Measurements from ENCODE around the gene GATAD2A.
A peak's percentile ranks its signal among the peaks of the same experiment; 100 is the strongest.

GATAD2A gene

DNA sequence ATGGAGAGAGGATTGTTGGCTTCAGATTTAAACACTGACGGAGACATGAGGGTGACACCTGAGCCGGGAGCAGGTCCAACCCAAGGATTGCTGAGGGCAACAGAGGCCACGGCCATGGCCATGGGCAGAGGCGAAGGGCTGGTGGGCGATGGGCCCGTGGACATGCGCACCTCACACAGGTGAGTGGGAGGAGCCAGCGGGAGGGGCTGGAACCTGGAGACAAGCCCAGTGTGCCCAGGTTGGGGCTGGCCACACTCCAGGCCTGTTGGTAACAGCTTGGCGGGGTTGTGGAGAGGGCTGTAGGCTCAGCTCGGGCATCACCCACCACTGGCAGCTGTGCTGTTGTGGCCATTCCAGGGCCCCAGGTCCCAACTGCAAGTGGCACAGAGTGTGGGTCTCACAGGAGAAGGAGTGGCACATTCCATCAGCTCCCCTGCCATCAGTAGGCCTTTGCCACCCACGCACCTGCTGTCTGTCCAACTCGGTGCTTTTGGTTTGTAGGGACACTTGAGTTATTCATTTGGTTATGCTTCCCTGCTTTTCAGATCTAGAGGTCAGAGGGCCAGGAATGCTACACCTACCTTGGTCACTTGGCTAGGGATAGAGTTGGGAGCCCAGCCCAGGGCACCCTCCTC lies 60.1 kb downstream of the GATAD2A start:
- H2BK5ac ChIP-seq (ENCODE audit: low read depth, low read length, poor library complexity) = peak overlapping the region; percentile 92
- H3K4me3 ChIP-seq (ENCODE audit: low read depth, low read length) = no peak overlapping the region
- no peak for DNase-seq
- WGBS (ENCODE audit: extremely low coverage, insufficient coverage, insufficient read length) = no CpG with 5 or more reads among the region's 12 CpGs
- H2AK5ac ChIP-seq (ENCODE audit: low read length) = peak overlapping the region; percentile 8
- H3K14ac ChIP-seq (ENCODE audit: low read length) = peak overlapping the region; percentile 20
- peak overlapping the region; percentile 99 for H3K27ac ChIP-seq (ENCODE audit: low read depth, low read length)
- H3K9me3 ChIP-seq (ENCODE audit: insufficient read depth, low read depth, low read length) = peaks cover 8% of the 10 kb centered on the region
- peaks cover 32% of the 10 kb centered on the region for H3K79me2 ChIP-seq (ENCODE audit: control insufficient read depth, insufficient read depth, low read length, poor library complexity)
- H3K79me1 ChIP-seq (ENCODE audit: low read length) = peaks cover 35% of the 10 kb centered on the region
- H3K18ac ChIP-seq (ENCODE audit: low read length) = peak overlapping the region; percentile 21
- H4K8ac ChIP-seq (ENCODE audit: low read depth, low read length) = peak overlapping the region; percentile 2
- no peak overlapping the region for H3K23ac ChIP-seq (ENCODE audit: low read length)
- H2BK120ac ChIP-seq (ENCODE audit: insufficient read depth, low read length, poor library complexity) = peak overlapping the region; percentile 93
- no peak overlapping the region for H4K12ac ChIP-seq (ENCODE audit: low read depth, low read length)
- H3K4ac ChIP-seq (ENCODE audit: low read depth, low read length) = peak overlapping the region; percentile 9
- peaks cover 49 to 50% of the 10 kb centered on the region in 2 experiments for H3K4me1 ChIP-seq (ENCODE audit: control insufficient read depth in 1 of 2, insufficient read depth in 2 of 2, low read length in 2 of 2)
- H2AFZ ChIP-seq (ENCODE audit: insufficient read depth, low read length, poor library complexity) = no peak overlapping the region
- peaks cover 21 to 22% of the 10 kb centered on the region in 2 experiments for H3K36me3 ChIP-seq (ENCODE audit: control insufficient read depth in 1 of 2, insufficient read depth in 2 of 2, low read length in 2 of 2)
- peak overlapping the region; percentile 97 for H4K91ac ChIP-seq (ENCODE audit: low read depth, low read length)
- H3K4me2 ChIP-seq (ENCODE audit: low read length) = no peak overlapping the region
- H2BK12ac ChIP-seq (ENCODE audit: low read length) = peak overlapping the region; percentile 37
- H3K27me3 ChIP-seq (ENCODE audit: insufficient read depth, low read length) = no peaks in the 10 kb centered on the region
- no peak overlapping the region for H3K9ac ChIP-seq (ENCODE audit: low read length)

DNA sequence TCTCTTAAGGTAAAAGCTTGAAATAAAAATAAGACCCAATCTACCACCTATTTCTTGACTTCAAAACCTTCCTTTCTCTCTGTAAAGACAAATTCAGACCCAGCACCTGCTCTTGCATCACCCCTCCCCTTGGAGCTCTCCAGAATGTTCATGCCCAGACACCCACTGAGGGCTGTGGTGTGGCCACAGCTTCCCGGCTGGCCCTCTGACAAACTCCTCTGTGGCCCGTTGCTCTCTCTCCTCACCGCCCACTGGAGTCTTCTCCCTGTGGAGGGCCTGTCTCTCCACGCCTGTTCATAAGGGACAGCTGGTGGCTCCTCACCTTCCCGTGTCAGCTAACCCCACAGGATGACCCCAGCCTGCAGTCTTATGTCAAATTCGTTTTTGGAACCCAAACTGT lies 60.7 kb downstream of the GATAD2A start:
- WGBS (ENCODE audit: extremely low coverage, insufficient coverage, insufficient read length) = no CpG with 5 or more reads among the region's 6 CpGs
- H3K79me2 ChIP-seq (ENCODE audit: control insufficient read depth, insufficient read depth, low read length, poor library complexity) = peaks cover 32% of the 10 kb centered on the region
- H3K4me2 ChIP-seq (ENCODE audit: low read length) = no peak overlapping the region
- no peak overlapping the region for H2AK5ac ChIP-seq (ENCODE audit: low read length)
- no peak overlapping the region for H2BK120ac ChIP-seq (ENCODE audit: insufficient read depth, low read length, poor library complexity)
- no peak for DNase-seq
- H3K4me1 ChIP-seq (ENCODE audit: control insufficient read depth in 1 of 2, insufficient read depth in 2 of 2, low read length in 2 of 2) = peaks cover 44% of the 10 kb centered on the region in 2 experiments
- no peak overlapping the region for H2AFZ ChIP-seq (ENCODE audit: insufficient read depth, low read length, poor library complexity)
- peak overlapping the region; percentile 41 for H3K18ac ChIP-seq (ENCODE audit: low read length)
- H2BK5ac ChIP-seq (ENCODE audit: low read depth, low read length, poor library complexity) = no peak overlapping the region
- H3K9me3 ChIP-seq (ENCODE audit: insufficient read depth, low read depth, low read length) = peaks cover 8% of the 10 kb centered on the region
- no peak overlapping the region for H3K27ac ChIP-seq (ENCODE audit: low read depth, low read length)
- no peak overlapping the region for H3K9ac ChIP-seq (ENCODE audit: low read length)
- H2BK12ac ChIP-seq (ENCODE audit: low read length) = no peak overlapping the region
- no peak overlapping the region for H3K23ac ChIP-seq (ENCODE audit: low read length)
- H4K8ac ChIP-seq (ENCODE audit: low read depth, low read length) = peak overlapping the region; percentile 22
- no peak overlapping the region for H4K12ac ChIP-seq (ENCODE audit: low read depth, low read length)
- H4K91ac ChIP-seq (ENCODE audit: low read depth, low read length) = no peak overlapping the region
- H3K27me3 ChIP-seq (ENCODE audit: insufficient read depth, low read length) = no peaks in the 10 kb centered on the region
- peaks cover 32% of the 10 kb centered on the region for H3K79me1 ChIP-seq (ENCODE audit: low read length)
- peaks cover 21 to 22% of the 10 kb centered on the region in 2 experiments for H3K36me3 ChIP-seq (ENCODE audit: control insufficient read depth in 1 of 2, insufficient read depth in 2 of 2, low read length in 2 of 2)
- H3K4me3 ChIP-seq (ENCODE audit: low read depth, low read length) = no peak overlapping the region
- peak overlapping the region; percentile 60 for H3K4ac ChIP-seq (ENCODE audit: low read depth, low read length)
- no peak overlapping the region for H3K14ac ChIP-seq (ENCODE audit: low read length)

DNA sequence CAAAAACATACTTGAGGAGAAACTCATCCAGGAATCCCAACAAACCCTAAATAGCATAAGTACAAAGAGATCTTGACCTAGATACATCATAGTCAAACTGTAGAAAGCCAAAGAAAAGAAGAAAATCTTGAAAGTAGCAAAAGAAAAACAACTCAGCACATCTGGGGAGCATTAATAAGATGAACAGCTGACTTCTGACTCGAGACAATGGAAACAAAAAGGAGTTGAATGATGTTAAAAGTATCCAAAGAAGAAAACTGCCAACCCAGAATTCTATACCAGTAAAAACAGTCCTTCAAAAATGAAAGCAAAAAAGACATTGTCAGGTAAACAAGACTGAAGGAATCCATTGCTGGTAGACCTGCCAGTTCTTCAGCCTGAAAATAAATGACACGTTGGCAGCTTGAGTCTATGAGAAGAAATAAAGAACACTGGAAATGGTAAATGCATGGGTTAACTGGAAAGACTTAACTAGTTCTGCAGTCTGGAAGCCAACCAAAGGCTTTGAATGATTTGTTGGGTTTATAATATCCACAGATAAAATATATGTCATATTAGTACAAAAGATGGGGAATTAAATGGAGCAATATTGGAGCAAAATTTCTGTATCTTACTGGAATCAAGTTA lies 63.1 kb downstream of the GATAD2A start:
- Histone ChIP-seq H3K4ac (ENCODE audit: low read depth, low read length) (no peak overlapping the region), H2BK120ac (ENCODE audit: insufficient read depth, low read length, poor library complexity) (no peak overlapping the region), H3K9ac (ENCODE audit: low read length) (no peak overlapping the region), H3K27me3 (ENCODE audit: insufficient read depth, low read length) (no peaks in the 10 kb centered on the region), H3K79me2 (ENCODE audit: control insufficient read depth, insufficient read depth, low read length, poor library complexity) (peaks cover 16% of the 10 kb centered on the region), H2BK12ac (ENCODE audit: low read length) (no peak overlapping the region), H3K36me3 (ENCODE audit: control insufficient read depth in 1 of 2, insufficient read depth in 2 of 2, low read length in 2 of 2) (peaks cover 33% of the 10 kb centered on the region in 2 experiments), H3K27ac (ENCODE audit: low read depth, low read length) (no peak overlapping the region), H3K4me1 (ENCODE audit: control insufficient read depth in 1 of 2, insufficient read depth in 2 of 2, low read length in 2 of 2) (peaks cover 20 to 21% of the 10 kb centered on the region in 2 experiments), H3K23ac (ENCODE audit: low read length) (no peak overlapping the region), H3K9me3 (ENCODE audit: insufficient read depth, low read depth, low read length) (peaks cover 10% of the 10 kb centered on the region), H3K79me1 (ENCODE audit: low read length) (peaks cover 18% of the 10 kb centered on the region), H3K14ac (ENCODE audit: low read length) (no peak overlapping the region), H4K12ac (ENCODE audit: low read depth, low read length) (no peak overlapping the region), H2BK5ac (ENCODE audit: low read depth, low read length, poor library complexity) (no peak overlapping the region), H3K4me2 (ENCODE audit: low read length) (no peak overlapping the region), H4K91ac (ENCODE audit: low read depth, low read length) (no peak overlapping the region), H2AK5ac (ENCODE audit: low read length) (no peak overlapping the region), H2AFZ (ENCODE audit: insufficient read depth, low read length, poor library complexity) (no peak overlapping the region), H4K8ac (ENCODE audit: low read depth, low read length) (no peak overlapping the region), H3K4me3 (ENCODE audit: low read depth, low read length) (no peak overlapping the region), H3K18ac (ENCODE audit: low read length) (no peak overlapping the region)
- no peak for DNase-seq
- WGBS (ENCODE audit: extremely low coverage, insufficient coverage, insufficient read length) = no CpG with 5 or more reads among the region's 2 CpGs

DNA sequence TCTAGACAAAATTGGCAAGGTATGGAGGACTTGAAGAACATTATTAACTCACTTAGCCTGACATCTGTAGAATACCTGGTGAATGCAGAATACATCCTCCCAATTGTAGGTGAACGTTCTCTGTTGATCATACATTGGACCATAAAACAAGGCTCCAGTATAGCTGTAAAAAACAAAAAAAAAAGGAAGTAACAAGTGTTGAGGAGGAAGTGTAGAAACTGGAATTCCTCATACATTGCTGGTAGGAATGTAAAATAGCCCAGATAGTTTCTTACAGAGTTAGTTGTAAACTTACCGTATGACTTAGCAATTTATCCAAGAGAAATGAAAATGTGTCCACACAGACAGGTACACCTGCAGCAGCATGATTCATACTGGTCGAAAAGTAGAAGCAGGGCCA lies 65.1 kb downstream of the GATAD2A start:
- no peak overlapping the region for H3K27ac ChIP-seq (ENCODE audit: low read depth, low read length)
- H4K8ac ChIP-seq (ENCODE audit: low read depth, low read length) = no peak overlapping the region
- H2BK5ac ChIP-seq (ENCODE audit: low read depth, low read length, poor library complexity) = no peak overlapping the region
- H3K9ac ChIP-seq (ENCODE audit: low read length) = no peak overlapping the region
- peaks cover 10% of the 10 kb centered on the region for H3K9me3 ChIP-seq (ENCODE audit: insufficient read depth, low read depth, low read length)
- H2AFZ ChIP-seq (ENCODE audit: insufficient read depth, low read length, poor library complexity) = no peak overlapping the region
- H3K4me1 ChIP-seq (ENCODE audit: control insufficient read depth in 1 of 2, insufficient read depth in 2 of 2, low read length in 2 of 2) = peaks cover 3 to 6% of the 10 kb centered on the region in 2 experiments
- DNase-seq = peak; percentile 13 to 48
- H3K27me3 ChIP-seq (ENCODE audit: insufficient read depth, low read length) = no peaks in the 10 kb centered on the region
- H3K79me1 ChIP-seq (ENCODE audit: low read length) = no peaks in the 10 kb centered on the region
- no peak overlapping the region for H3K4me2 ChIP-seq (ENCODE audit: low read length)
- WGBS (ENCODE audit: extremely low coverage, insufficient coverage, insufficient read length) = no CpG with 5 or more reads among the region's 3 CpGs
- no peak overlapping the region for H2BK120ac ChIP-seq (ENCODE audit: insufficient read depth, low read length, poor library complexity)
- H3K36me3 ChIP-seq (ENCODE audit: control insufficient read depth in 1 of 2, insufficient read depth in 2 of 2, low read length in 2 of 2) = peaks cover 43 to 45% of the 10 kb centered on the region in 2 experiments
- H4K91ac ChIP-seq (ENCODE audit: low read depth, low read length) = no peak overlapping the region
- no peak overlapping the region for H3K4ac ChIP-seq (ENCODE audit: low read depth, low read length)
- H2AK5ac ChIP-seq (ENCODE audit: low read length) = no peak overlapping the region
- no peak overlapping the region for H3K23ac ChIP-seq (ENCODE audit: low read length)
- peaks cover under 1% of the 10 kb centered on the region for H3K79me2 ChIP-seq (ENCODE audit: control insufficient read depth, insufficient read depth, low read length, poor library complexity)
- H2BK12ac ChIP-seq (ENCODE audit: low read length) = no peak overlapping the region
- no peak overlapping the region for H3K18ac ChIP-seq (ENCODE audit: low read length)
- H4K12ac ChIP-seq (ENCODE audit: low read depth, low read length) = no peak overlapping the region
- no peak overlapping the region for H3K4me3 ChIP-seq (ENCODE audit: low read depth, low read length)
- H3K14ac ChIP-seq (ENCODE audit: low read length) = no peak overlapping the region

Measured in trophoblast cell (in vitro differentiated cells and primary cell).